Measurements from ENCODE around the gene SEC24C.
A peak's percentile ranks its signal among the peaks of the same experiment; 100 is the strongest.

SEC24C gene

GRCh38 chr10:73810735-73811465 lies 66.7 kb downstream of the SEC24C start:
- peak; percentile 32 for DNase-seq (ENCODE audit: low read depth, low spot score)

GRCh38 chr10:73812657-73813056 lies 68.5 kb downstream of the SEC24C start:
- DNase-seq (ENCODE audit: low read depth, low spot score) = peak; percentile 16

- no peak for DNase-seq (ENCODE audit: low read depth, low spot score)
Observed at GRCh38 chr10:73813333-73813732, 69.2 kb downstream of the SEC24C start.

- DNase-seq (ENCODE audit: low read depth, low spot score) = no peak
Observed at GRCh38 chr10:73814276-73814895, 70.2 kb downstream of the SEC24C start.

- DNase-seq (ENCODE audit: low read depth, low spot score) = peak; percentile 29
Observed at GRCh38 chr10:73814896-73815718, 70.9 kb downstream of the SEC24C start.

- DNase-seq (ENCODE audit: low read depth, low spot score) = no peak
Observed at GRCh38 chr10:73815719-73816030, 71.5 kb downstream of the SEC24C start.

- DNase-seq (ENCODE audit: low read depth, low spot score) = no peak
Observed at GRCh38 chr10:73816917-73817729, 73.0 kb downstream of the SEC24C start.

GRCh38 chr10:73817826-73818225 lies 73.7 kb downstream of the SEC24C start:
- DNase-seq (ENCODE audit: low read depth, low spot score) = no peak

GRCh38 chr10:73818402-73818801 lies 74.2 kb downstream of the SEC24C start:
- no peak for DNase-seq (ENCODE audit: low read depth, low spot score)

- no peak for DNase-seq (ENCODE audit: low read depth, low spot score)
Observed at GRCh38 chr10:73819081-73819480, 74.9 kb downstream of the SEC24C start.

GRCh38 chr10:73819513-73820093 lies 75.4 kb downstream of the SEC24C start:
- peak; percentile 28 for DNase-seq (ENCODE audit: low read depth, low spot score)

Data from ELF-1 (cell line).